Measurements from ENCODE around the gene PFKL. TPM values are rescaled to one million over a fixed set of nuclear protein-coding genes. Genes with fewer than 3 reads are reported as not detected.
A peak's percentile ranks its signal among the peaks of the same experiment; 100 is the strongest.

Gene PFKL
- total and polyA plus RNA-seq, 8 donors = 40.0 to 120 (median 55.2) TPM

GRCh38 chr21:44269090-44269489 lies 30.8 kb upstream of the PFKL start:
- TF ChIP-seq, protein P1, sequence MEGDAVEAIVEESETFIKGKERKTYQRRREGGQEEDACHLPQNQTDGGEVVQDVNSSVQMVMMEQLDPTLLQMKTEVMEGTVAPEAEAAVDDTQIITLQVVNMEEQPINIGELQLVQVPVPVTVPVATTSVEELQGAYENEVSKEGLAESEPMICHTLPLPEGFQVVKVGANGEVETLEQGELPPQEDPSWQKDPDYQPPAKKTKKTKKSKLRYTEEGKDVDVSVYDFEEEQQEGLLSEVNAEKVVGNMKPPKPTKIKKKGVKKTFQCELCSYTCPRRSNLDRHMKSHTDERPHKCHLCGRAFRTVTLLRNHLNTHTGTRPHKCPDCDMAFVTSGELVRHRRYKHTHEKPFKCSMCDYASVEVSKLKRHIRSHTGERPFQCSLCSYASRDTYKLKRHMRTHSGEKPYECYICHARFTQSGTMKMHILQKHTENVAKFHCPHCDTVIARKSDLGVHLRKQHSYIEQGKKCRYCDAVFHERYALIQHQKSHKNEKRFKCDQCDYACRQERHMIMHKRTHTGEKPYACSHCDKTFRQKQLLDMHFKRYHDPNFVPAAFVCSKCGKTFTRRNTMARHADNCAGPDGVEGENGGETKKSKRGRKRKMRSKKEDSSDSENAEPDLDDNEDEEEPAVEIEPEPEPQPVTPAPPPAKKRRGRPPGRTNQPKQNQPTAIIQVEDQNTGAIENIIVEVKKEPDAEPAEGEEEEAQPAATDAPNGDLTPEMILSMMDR (IDR thresholded peaks at IDR 0.05) = no peak
- ATAC-seq (no peak), FAIRE-seq (no peak), DNase-seq (peak in 1 of 6 donors; percentile 3)
- Histone ChIP-seq H3K4me3 (no peak overlapping the region), H3K36me3 (no peaks in the 10 kb centered on the region), H3K4me1 (no peaks in the 10 kb centered on the region), H3K27me3 (no peaks in the 10 kb centered on the region), H3K27ac (no peak overlapping the region), H3K9me3 (no peaks in the 10 kb centered on the region)
- intact Hi-C loops (cut with DNase I) = no loop called here
- 61 to 67% methylated on average over 8 of the region's 8 CpGs for WGBS, 2 donors

- 66 to 81% methylated on average over 18 of the region's 18 CpGs for WGBS, 2 donors
- DNase-seq = peak in 1 of 6 donors; percentile 27
- Histone ChIP-seq H3K4me1 (no peaks in the 10 kb centered on the region), H3K27ac (no peak overlapping the region), H3K36me3 (no peaks in the 10 kb centered on the region), H3K27me3 (no peaks in the 10 kb centered on the region), H3K4me3 (no peak overlapping the region), H3K9me3 (no peaks in the 10 kb centered on the region)
- no peak for ATAC-seq
- FAIRE-seq = no peak
- TF ChIP-seq, protein P1 (IDR thresholded peaks at IDR 0.05) = no peak
- intact Hi-C loops (cut with DNase I) = no loop called here
Observed at GRCh38 chr21:44271558-44272283, 28.1 kb upstream of the PFKL start.

DNA sequence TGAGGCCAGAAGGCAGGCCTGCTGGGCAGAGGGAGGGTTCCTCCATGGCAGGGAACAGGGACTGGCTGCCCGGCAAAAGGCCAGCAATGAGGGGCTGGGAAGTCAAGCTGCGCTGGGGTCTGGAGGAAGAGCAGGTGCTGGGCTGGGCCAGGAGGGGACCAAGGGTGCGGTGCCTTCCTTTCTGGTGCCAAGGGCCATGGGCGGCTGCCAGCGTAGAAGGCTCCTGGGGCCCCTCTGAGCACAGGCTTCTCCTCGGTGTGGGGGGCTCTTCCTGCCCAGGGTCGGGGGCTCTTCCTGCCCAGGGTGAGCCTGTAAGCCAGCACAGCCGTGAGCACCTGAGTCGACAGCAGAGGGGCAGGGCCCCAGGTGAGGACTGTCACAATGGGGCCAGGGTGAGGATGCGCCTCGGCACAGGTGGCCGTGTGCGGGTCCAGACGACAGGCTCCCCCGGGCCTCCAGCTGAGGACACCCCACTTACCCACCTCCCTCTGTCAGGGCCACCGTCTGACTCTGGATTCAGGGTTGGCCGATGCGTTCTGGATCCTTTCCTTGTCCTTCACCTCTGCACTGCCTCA lies 27.5 kb upstream of the PFKL start:
- no peak overlapping the region for H3K27ac ChIP-seq
- H3K4me3 ChIP-seq = no peak overlapping the region
- no peaks in the 10 kb centered on the region for H3K4me1 ChIP-seq
- ATAC-seq (no peak), DNase-seq (peak in 1 of 6 donors; percentile 43), FAIRE-seq (no peak)
- intact Hi-C loops (cut with DNase I) = no loop called here
- no peaks in the 10 kb centered on the region for H3K9me3 ChIP-seq
- no peaks in the 10 kb centered on the region for H3K36me3 ChIP-seq
- 71 to 75% methylated on average over 16 to 18 of the region's 18 CpGs for WGBS, 2 donors
- no peaks in the 10 kb centered on the region for H3K27me3 ChIP-seq
- TF ChIP-seq, protein P1 (IDR thresholded peaks at IDR 0.05) = no peak

- no peak overlapping the region for H3K4me3 ChIP-seq
- H3K27me3 ChIP-seq = no peaks in the 10 kb centered on the region
- DNase-seq = peak in 1 of 6 donors; percentile 58
- TF ChIP-seq, protein P1 (IDR thresholded peaks at IDR 0.05) = no peak
- no peak overlapping the region for H3K27ac ChIP-seq
- ATAC-seq = no peak
- no peaks in the 10 kb centered on the region for H3K4me1 ChIP-seq
- no peaks in the 10 kb centered on the region for H3K36me3 ChIP-seq
- WGBS, 2 donors = 69 to 87% methylated on average over 7 of the region's 7 CpGs
- intact Hi-C loops (cut with DNase I) = no loop called here
- no peaks in the 10 kb centered on the region for H3K9me3 ChIP-seq
- no peak for FAIRE-seq
Observed at GRCh38 chr21:44273046-44273445, 26.8 kb upstream of the PFKL start.

- H3K36me3 ChIP-seq = no peaks in the 10 kb centered on the region
- H3K9me3 ChIP-seq = no peaks in the 10 kb centered on the region
- intact Hi-C loops (cut with DNase I) = no loop called here
- TF ChIP-seq, protein P1 (IDR thresholded peaks at IDR 0.05) = no peak
- no peak overlapping the region for H3K27ac ChIP-seq
- FAIRE-seq (no peak), ATAC-seq (no peak), DNase-seq (peak in 1 of 6 donors; percentile 8)
- no peaks in the 10 kb centered on the region for H3K27me3 ChIP-seq
- no peak overlapping the region for H3K4me3 ChIP-seq
- WGBS, 2 donors = 46% methylated on average over 5 of the region's 5 CpGs
- H3K4me1 ChIP-seq = no peaks in the 10 kb centered on the region
Observed at GRCh38 chr21:44275041-44275440, 24.8 kb upstream of the PFKL start.
